Osteocyte (in vitro differentiated cells): ENCODE results near the gene TTLL5. TPM values are rescaled to one million over a fixed set of nuclear protein-coding genes. Genes with fewer than 3 reads are reported as not detected.

ENCODE experiments used
- DNase-seq: peaks from one replicate; pipeline ENCODE4 v3.0.0; 2021; ENCODE audit warnings: mixed read lengths; ENCODE audit not compliant: unreplicated experiment; ENCODE audit errors: extremely low spot score
- H3K27ac Mint-ChIP-seq: one replicate; pipeline ENCODE4 v1.8.0; 2021; ENCODE audit warnings: mild to moderate bottlenecking, mixed read lengths; ENCODE audit not compliant: unreplicated experiment
- H3K27me3 Mint-ChIP-seq: one replicate; pipeline ENCODE4 v1.8.0; 2021; ENCODE audit warnings: mixed read lengths; ENCODE audit not compliant: unreplicated experiment
- H3K36me3 Mint-ChIP-seq: one replicate; pipeline ENCODE4 v1.8.0; 2021; ENCODE audit warnings: mixed read lengths; ENCODE audit not compliant: unreplicated experiment
- H3K4me1 Mint-ChIP-seq: one replicate; pipeline ENCODE4 v1.8.0; 2021; ENCODE audit warnings: mixed read lengths; ENCODE audit not compliant: unreplicated experiment
- H3K4me3 Mint-ChIP-seq: one replicate; pipeline ENCODE4 v1.8.0; 2021; ENCODE audit warnings: mild to moderate bottlenecking, moderate library complexity, mixed read lengths; ENCODE audit not compliant: unreplicated experiment
- H3K9me3 Mint-ChIP-seq: one replicate; pipeline ENCODE4 v1.8.0; 2021; ENCODE audit warnings: mixed read lengths; ENCODE audit not compliant: unreplicated experiment
- total RNA-seq: library from RNA; stranded (reverse); gene quantifications from 2 replicates; pipeline ENCODE4 v1.2.1, GENCODE V29; 2021
- TF ChIP-seq, protein P1 (sequence below): fragments of 200-600 bp; sonication (generic); IDR thresholded peaks from 2 replicates; pipeline ENCODE4 v1.5.0; 2021; ENCODE audit warnings: antibody characterized with exemption, mild to moderate bottlenecking, moderate library complexity

Gene TTLL5
- total RNA-seq, 1 donor from 2014 or later: 37.3 TPM

DNA sequence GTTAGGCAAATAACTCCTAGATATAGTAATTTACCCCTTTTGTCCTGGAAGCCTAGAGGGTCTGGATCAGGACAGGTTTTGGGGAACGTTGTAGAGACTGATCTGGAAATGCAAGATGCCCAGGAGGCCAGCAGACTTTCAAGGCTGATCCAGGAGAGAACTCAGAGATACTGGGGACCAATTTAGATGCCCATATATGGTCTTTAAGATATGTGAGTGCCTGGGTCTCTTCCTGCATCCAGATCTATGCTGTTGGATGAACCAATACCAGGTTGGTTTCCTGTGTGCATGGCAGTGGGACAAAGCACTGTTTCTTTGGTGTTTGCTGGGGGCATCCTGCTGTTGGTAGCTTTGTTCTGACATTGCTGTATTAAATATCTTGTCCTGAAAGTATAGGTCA is 5.8 kb upstream of the TTLL5 start:
- Mint-ChIP-seq H3K36me3 (peaks cover 27% of the 10 kb centered on the region), H3K27ac (no peak overlapping the region), H3K9me3 (no peaks in the 10 kb centered on the region), H3K4me3 (no peak overlapping the region), H3K27me3 (no peaks in the 10 kb centered on the region), H3K4me1 (peaks cover 15% of the 10 kb centered on the region)
- DNase-seq: no peak
- TF ChIP-seq, protein P1, sequence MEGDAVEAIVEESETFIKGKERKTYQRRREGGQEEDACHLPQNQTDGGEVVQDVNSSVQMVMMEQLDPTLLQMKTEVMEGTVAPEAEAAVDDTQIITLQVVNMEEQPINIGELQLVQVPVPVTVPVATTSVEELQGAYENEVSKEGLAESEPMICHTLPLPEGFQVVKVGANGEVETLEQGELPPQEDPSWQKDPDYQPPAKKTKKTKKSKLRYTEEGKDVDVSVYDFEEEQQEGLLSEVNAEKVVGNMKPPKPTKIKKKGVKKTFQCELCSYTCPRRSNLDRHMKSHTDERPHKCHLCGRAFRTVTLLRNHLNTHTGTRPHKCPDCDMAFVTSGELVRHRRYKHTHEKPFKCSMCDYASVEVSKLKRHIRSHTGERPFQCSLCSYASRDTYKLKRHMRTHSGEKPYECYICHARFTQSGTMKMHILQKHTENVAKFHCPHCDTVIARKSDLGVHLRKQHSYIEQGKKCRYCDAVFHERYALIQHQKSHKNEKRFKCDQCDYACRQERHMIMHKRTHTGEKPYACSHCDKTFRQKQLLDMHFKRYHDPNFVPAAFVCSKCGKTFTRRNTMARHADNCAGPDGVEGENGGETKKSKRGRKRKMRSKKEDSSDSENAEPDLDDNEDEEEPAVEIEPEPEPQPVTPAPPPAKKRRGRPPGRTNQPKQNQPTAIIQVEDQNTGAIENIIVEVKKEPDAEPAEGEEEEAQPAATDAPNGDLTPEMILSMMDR: no peak

GRCh38 chr14:75657331-75657730 is 3.7 kb upstream of the TTLL5 start:
- Mint-ChIP-seq H3K27ac (no peak overlapping the region), H3K9me3 (no peaks in the 10 kb centered on the region), H3K36me3 (peaks cover 12% of the 10 kb centered on the region), H3K4me3 (no peak overlapping the region), H3K4me1 (peaks cover 21% of the 10 kb centered on the region), H3K27me3 (no peaks in the 10 kb centered on the region)
- DNase-seq: no peak
- TF ChIP-seq, protein P1: no peak

GRCh38 chr14:75658957-75659356 is 2.1 kb upstream of the TTLL5 start:
- no peak overlapping the region for H3K4me3 Mint-ChIP-seq
- no peaks in the 10 kb centered on the region for H3K9me3 Mint-ChIP-seq
- H3K4me1 Mint-ChIP-seq: peaks cover 22% of the 10 kb centered on the region
- H3K36me3 Mint-ChIP-seq: peaks cover 11% of the 10 kb centered on the region
- DNase-seq: no peak
- TF ChIP-seq, protein P1: no peak
- H3K27me3 Mint-ChIP-seq: no peaks in the 10 kb centered on the region
- no peak overlapping the region for H3K27ac Mint-ChIP-seq

- H3K9me3 Mint-ChIP-seq: no peaks in the 10 kb centered on the region
- peaks cover 21% of the 10 kb centered on the region for H3K4me1 Mint-ChIP-seq
- H3K27me3 Mint-ChIP-seq: no peaks in the 10 kb centered on the region
- TF ChIP-seq, protein P1: no peak
- peaks cover 9% of the 10 kb centered on the region for H3K36me3 Mint-ChIP-seq
- peak overlapping the region; percentile 91 for H3K27ac Mint-ChIP-seq
- peak overlapping the region; percentile 96 for H3K4me3 Mint-ChIP-seq
- DNase-seq: no peak
Measured at GRCh38 chr14:75660238-75660629, 812 bp upstream of the TTLL5 start.

DNA sequence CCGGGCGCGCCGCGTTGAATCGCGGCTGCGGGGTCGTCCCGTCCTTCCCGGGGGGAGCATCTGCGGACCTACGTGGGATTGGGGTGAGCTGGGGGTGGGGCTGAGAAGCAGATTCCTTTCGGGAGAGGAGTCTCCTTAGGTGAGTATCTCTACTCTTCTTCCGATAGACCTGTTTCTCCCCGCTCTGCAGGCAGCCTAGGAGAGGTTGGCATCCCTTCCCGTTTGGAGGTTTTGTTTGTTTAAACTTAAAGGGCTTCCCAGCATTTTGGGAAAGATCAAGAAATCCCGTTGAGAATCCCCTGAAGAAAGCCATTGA is 411 bp downstream of the TTLL5 start:
- DNase-seq: no peak
- Mint-ChIP-seq H3K4me1 (peaks cover 21% of the 10 kb centered on the region), H3K4me3 (peak overlapping the region; percentile 96), H3K9me3 (no peaks in the 10 kb centered on the region), H3K36me3 (peaks cover 6% of the 10 kb centered on the region), H3K27me3 (no peaks in the 10 kb centered on the region), H3K27ac (peak overlapping the region; percentile 91)
- TF ChIP-seq, protein P1: no peak
